ENCODE data around the gene GNAQ.

GNAQ gene

GRCh38 chr9:77815260-77815659 lies 216.4 kb downstream of the GNAQ start:
- DNase-seq (ENCODE audit: low read depth in 2 of 2), result no peak

- no peak for DNase-seq (ENCODE audit: low read depth in 2 of 2)
Measured at GRCh38 chr9:77811832-77812231, 219.8 kb downstream of the GNAQ start.

GRCh38 chr9:77810637-77811119 lies 220.9 kb downstream of the GNAQ start:
- no peak for DNase-seq (ENCODE audit: low read depth in 2 of 2)

- DNase-seq (ENCODE audit: low read depth in 2 of 2), result no peak
Measured at GRCh38 chr9:77810047-77810446, 221.6 kb downstream of the GNAQ start.

- no peak for DNase-seq (ENCODE audit: low read depth in 2 of 2)
Measured at GRCh38 chr9:77809552-77809951, 222.1 kb downstream of the GNAQ start.

GRCh38 chr9:77808751-77809081 lies 222.9 kb downstream of the GNAQ start:
- DNase-seq (ENCODE audit: low read depth in 2 of 2), result no peak

GRCh38 chr9:77807846-77808750 lies 223.5 kb downstream of the GNAQ start:
- DNase-seq (ENCODE audit: low read depth in 2 of 2), result no peak

- no peak for DNase-seq (ENCODE audit: low read depth in 2 of 2)
Measured at GRCh38 chr9:77807281-77807683, 224.3 kb downstream of the GNAQ start.

GRCh38 chr9:77806741-77807140 lies 224.9 kb downstream of the GNAQ start:
- no peak for DNase-seq (ENCODE audit: low read depth in 2 of 2)

GRCh38 chr9:77805810-77806209 lies 225.8 kb downstream of the GNAQ start:
- no peak for DNase-seq (ENCODE audit: low read depth in 2 of 2)

- no peak for DNase-seq (ENCODE audit: low read depth in 2 of 2)
Measured at GRCh38 chr9:77803423-77803822, 228.2 kb downstream of the GNAQ start.

- no peak for DNase-seq (ENCODE audit: low read depth in 2 of 2)
Measured at GRCh38 chr9:77802515-77803293, 228.9 kb downstream of the GNAQ start.

- no peak for DNase-seq (ENCODE audit: low read depth in 2 of 2)
Measured at GRCh38 chr9:77802064-77802463, 229.5 kb downstream of the GNAQ start.

- no peak for DNase-seq (ENCODE audit: low read depth in 2 of 2)
Measured at GRCh38 chr9:77800924-77801551, 230.6 kb downstream of the GNAQ start.

- no peak for DNase-seq (ENCODE audit: low read depth in 2 of 2)
Measured at GRCh38 chr9:77798140-77798539, 233.5 kb downstream of the GNAQ start.

GRCh38 chr9:77794985-77795384 lies 236.6 kb downstream of the GNAQ start:
- no peak for DNase-seq (ENCODE audit: low read depth in 2 of 2)

- no peak for DNase-seq (ENCODE audit: low read depth in 2 of 2)
Measured at GRCh38 chr9:77793849-77794248, 237.8 kb downstream of the GNAQ start.

- no peak for DNase-seq (ENCODE audit: low read depth in 2 of 2)
Measured at GRCh38 chr9:77789891-77790290, 241.7 kb downstream of the GNAQ start.

- no peak for DNase-seq (ENCODE audit: low read depth in 2 of 2)
Measured at GRCh38 chr9:77785341-77785740, 246.3 kb downstream of the GNAQ start.

- DNase-seq (ENCODE audit: low read depth in 2 of 2), result no peak
Measured at GRCh38 chr9:77783518-77783917, 248.1 kb downstream of the GNAQ start.

- no peak for DNase-seq (ENCODE audit: low read depth in 2 of 2)
Measured at GRCh38 chr9:77779010-77779409, 252.6 kb downstream of the GNAQ start.

GRCh38 chr9:77773381-77773780 lies 258.2 kb downstream of the GNAQ start:
- no peak for DNase-seq (ENCODE audit: low read depth in 2 of 2)
